Endometrial microvascular endothelial cells (primary cell): ENCODE data around the gene SORT1. TPM values are rescaled to one million over a fixed set of nuclear protein-coding genes. Genes with fewer than 3 reads are reported as not detected.

ENCODE experiments used
- in situ Hi-C: cut with HindIII; loops from 2 replicates; pipeline ENCODE4 v1.10.0; 2017; ENCODE audit warnings: low sequenced_read_pairs, low pct_unique_long_range_greater_than_20kb; ENCODE audit errors: inconsistent ontology term
- total RNA-seq: library from RNA; depleted of rRNA; stranded (reverse); fragments of >200 nt; gene quantifications from one replicate; pipeline ENCODE4 v1.2.3, GENCODE V29; 2015; ENCODE audit errors: inconsistent ontology term

Gene SORT1
- total RNA-seq, 1 donor from 2014 or later, result 12.4 TPM

DNA sequence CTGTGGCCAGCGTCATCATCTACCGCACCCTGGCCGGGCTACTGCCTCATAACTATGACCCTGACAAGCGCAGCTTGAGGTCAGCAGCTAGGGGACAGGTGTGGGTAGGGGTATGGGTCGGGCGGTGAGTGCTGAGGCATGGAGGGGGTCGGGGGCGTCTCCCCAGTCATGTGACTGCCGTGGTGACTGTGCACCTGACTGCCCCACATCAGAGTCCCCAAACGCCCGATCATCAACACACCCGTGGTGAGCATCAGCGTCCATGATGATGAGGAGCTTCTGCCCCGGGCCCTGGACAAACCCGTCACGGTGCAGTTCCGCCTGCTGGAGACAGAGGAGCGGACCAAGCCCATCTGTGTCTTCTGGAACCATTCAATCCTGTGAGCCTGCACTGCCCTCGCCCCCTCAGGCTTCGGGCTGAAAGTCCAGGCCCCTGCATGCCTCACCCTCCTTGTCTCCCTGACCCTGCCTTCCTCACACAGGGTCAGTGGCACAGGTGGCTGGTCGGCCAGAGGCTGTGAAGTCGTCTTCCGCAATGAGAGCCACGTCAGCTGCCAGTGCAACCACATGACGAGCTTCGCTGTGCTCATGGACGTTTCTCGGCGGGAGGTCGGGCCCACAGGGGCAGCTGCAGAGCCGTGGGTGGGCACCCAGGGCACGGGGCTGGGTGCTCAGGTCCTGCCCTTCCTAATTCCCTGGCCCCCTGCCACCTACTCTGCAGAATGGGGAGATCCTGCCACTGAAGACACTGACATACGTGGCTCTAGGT lies 128.3 kb downstream of the SORT1 start:
- in situ Hi-C loops, result no loop called here

DNA sequence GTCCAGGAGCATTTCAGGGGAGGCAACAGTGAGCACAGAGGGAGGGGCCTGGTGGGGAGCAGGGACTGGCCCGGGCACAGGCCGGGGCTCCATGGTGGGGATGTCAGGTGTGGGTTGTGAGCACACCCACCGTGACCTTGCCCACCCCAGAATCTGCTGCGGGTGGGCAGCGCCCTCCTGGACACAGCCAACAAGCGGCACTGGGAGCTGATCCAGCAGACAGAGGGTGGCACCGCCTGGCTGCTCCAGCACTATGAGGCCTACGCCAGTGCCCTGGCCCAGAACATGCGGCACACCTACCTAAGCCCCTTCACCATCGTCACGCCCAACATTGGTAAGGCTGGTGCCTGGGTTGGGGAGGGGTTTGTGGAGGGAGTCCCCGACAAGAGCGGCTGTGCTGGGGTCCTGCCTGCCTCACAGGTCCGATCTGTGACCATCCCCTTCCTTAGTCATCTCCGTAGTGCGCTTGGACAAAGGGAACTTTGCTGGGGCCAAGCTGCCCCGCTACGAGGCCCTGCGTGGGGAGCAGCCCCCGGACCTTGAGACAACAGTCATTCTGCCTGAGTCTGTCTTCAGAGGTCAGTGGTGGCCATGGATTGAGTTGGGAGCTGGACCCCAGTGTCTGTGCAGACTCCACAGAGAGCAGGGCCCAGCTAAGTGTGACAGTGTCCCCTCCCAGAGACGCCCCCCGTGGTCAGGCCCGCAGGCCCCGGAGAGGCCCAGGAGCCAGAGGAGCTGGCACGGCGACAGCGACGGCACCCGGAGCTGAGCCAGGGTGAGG lies 129.1 kb downstream of the SORT1 start:
- in situ Hi-C loops, result no loop called here

- in situ Hi-C loops, result no loop called here
Measured at GRCh38 chr1:109267743-109268300, 129.9 kb downstream of the SORT1 start.

DNA sequence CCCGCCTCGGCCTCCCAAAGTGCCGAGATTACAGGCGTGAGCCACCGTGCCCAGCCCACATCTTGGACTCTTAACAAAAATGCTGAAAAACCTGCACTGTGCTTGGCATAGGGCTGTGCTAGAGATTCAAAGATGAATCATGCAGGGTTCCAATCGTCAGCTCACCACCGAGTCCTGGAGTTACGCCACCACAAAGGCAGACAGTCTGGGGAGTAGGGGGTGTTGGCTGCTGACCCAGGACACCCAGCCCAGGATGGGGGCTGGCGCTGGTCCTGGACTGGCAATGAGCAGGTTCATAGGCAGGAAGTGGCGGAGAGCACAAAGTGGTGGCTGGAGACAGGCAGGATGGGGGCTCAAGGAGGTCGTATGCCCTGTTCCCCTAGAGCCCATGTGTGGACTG lies 130.8 kb downstream of the SORT1 start:
- in situ Hi-C loops, result no loop called here

- in situ Hi-C loops, result no loop called here
Measured at GRCh38 chr1:109265741-109266330, 131.9 kb downstream of the SORT1 start.

- in situ Hi-C loops, result no loop called here
Measured at GRCh38 chr1:109265016-109265415, 132.7 kb downstream of the SORT1 start.

DNA sequence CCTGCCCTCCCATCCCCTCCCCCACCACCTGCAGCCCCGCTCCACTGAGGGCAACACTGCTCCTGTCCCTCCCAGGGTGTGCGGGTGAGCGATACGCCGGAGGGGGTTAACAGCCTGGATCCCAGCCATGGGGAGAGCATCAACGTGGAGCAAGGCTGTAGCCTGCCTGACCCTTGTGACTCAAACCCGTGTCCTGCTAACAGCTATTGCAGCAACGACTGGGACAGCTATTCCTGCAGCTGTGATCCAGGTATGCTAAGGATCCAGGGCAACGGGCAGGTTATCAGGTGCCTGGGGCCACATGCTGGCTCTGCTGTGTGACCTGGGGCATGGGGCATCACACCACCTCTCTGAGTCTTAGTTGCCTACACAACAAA lies 133.4 kb downstream of the SORT1 start:
- in situ Hi-C loops, result no loop called here

DNA sequence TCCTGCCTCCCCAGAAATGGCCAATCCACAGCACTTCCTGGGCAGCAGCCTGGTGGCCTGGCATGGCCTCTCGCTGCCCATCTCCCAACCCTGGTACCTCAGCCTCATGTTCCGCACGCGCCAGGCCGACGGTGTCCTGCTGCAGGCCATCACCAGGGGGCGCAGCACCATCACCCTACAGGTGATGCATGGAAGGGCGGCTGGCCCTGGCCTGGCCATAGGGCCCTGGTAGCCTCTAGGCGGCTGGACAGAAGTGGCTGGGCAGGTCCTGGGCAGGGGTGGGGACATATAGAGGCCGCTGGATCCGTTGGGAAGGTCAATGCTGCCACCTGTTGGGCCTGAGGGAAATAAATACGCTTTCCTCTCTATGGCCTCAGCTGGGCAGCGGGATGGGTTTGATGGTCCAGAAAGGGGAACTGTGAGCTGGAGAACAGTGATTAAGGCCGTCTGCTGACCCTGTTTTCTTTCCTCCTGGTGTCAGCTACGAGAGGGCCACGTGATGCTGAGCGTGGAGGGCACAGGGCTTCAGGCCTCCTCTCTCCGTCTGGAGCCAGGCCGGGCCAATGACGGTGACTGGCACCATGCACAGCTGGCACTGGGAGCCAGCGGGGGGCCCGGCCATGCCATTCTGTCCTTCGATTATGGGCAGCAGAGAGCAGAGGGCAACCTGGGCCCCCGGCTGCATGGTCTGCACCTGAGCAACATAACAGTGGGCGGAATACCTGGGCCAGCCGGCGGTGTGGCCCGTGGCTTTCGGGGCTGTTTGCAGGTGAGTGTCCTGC lies 133.9 kb downstream of the SORT1 start:
- in situ Hi-C loops, result no loop called here

DNA sequence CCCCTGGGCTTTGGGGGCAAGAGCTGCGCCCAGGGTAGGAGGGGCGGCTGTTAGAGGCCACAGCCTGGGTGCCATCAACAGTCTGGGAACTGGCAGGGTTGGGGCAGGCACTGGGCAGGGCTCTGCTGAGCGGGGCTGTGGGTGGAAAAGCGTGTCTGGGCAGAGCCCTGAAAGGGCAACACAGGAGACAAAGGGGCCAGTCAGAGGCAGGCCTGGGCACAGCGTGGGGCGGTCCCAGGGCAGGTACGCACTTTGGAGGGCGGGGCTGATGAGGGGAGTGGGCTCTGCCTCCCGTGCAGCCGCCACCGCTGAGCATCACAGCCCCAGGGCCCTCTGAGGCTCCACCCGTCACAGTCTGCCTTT lies 134.5 kb downstream of the SORT1 start:
- in situ Hi-C loops, result no loop called here

- in situ Hi-C loops, result no loop called here
Measured at GRCh38 chr1:109262231-109263055, 135.3 kb downstream of the SORT1 start.

DNA sequence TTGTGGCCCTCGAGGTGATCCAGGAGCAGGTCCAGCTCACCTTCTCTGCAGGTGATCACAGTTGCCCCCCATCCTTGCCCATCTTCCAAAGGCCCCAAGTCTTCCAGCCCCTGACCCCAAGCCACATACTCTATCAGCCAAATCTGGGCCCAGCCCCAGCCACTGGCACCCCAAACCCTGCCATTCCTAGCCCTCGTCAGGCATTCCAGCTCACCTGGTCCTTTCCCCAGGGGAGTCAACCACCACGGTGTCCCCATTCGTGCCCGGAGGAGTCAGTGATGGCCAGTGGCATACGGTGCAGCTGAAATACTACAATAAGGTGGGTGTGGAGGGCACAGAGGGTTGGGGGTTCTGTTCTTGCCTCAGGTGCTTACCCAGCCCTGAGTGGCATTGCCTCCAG lies 136.1 kb downstream of the SORT1 start:
- in situ Hi-C loops, result no loop called here

- in situ Hi-C loops, result no loop called here
Measured at GRCh38 chr1:109261006-109261405, 136.7 kb downstream of the SORT1 start.

- in situ Hi-C loops, result no loop called here
Measured at GRCh38 chr1:109259674-109260557, 137.8 kb downstream of the SORT1 start.

Other genes starting within 250 kb of the SORT1 start
- gene SARS1, start 184.0 kb downstream of the SORT1 start, total RNA-seq, result 263 TPM
- 0.37 TPM for gene CELSR2, start 148.4 kb downstream of the SORT1 start, total RNA-seq
- 23.8 TPM for gene PSRC1, start 114.8 kb downstream of the SORT1 start, total RNA-seq
- gene MYBPHL, start 90.9 kb downstream of the SORT1 start, total RNA-seq, result not detected
- 67.8 TPM for gene PSMA5, start 28.5 kb upstream of the SORT1 start, total RNA-seq
- 0.37 TPM for gene SYPL2, start 68.6 kb upstream of the SORT1 start, total RNA-seq
- 3.5 TPM for gene ATXN7L2, start 86.0 kb upstream of the SORT1 start, total RNA-seq
- 1.4 TPM for gene CYB561D1, start 96.2 kb upstream of the SORT1 start, total RNA-seq
- gene AMIGO1, start 111.8 kb upstream of the SORT1 start, total RNA-seq, result 0.56 TPM
- gene GPR61, start 142.0 kb upstream of the SORT1 start, total RNA-seq, result not detected
- 15.3 TPM for gene GNAI3, start 150.7 kb upstream of the SORT1 start, total RNA-seq
- gene GNAT2, start 221.7 kb upstream of the SORT1 start, total RNA-seq, result not detected
- gene AMPD2, start 221.9 kb upstream of the SORT1 start, total RNA-seq, result 88.4 TPM